ENCODE data around the gene AGPAT1. TPM values are rescaled to one million over a fixed set of nuclear protein-coding genes. Genes with fewer than 3 reads are reported as not detected.

Gene AGPAT1
- total RNA-seq, 4 donors from 2014 or later = 17.8 to 28.2 (median 25.6) TPM

- TF ChIP-seq, protein P1, sequence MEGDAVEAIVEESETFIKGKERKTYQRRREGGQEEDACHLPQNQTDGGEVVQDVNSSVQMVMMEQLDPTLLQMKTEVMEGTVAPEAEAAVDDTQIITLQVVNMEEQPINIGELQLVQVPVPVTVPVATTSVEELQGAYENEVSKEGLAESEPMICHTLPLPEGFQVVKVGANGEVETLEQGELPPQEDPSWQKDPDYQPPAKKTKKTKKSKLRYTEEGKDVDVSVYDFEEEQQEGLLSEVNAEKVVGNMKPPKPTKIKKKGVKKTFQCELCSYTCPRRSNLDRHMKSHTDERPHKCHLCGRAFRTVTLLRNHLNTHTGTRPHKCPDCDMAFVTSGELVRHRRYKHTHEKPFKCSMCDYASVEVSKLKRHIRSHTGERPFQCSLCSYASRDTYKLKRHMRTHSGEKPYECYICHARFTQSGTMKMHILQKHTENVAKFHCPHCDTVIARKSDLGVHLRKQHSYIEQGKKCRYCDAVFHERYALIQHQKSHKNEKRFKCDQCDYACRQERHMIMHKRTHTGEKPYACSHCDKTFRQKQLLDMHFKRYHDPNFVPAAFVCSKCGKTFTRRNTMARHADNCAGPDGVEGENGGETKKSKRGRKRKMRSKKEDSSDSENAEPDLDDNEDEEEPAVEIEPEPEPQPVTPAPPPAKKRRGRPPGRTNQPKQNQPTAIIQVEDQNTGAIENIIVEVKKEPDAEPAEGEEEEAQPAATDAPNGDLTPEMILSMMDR (IDR thresholded peaks at IDR 0.05; ENCODE audit: low read depth) = no peak
Measured at GRCh38 chr6:32127717-32128592, 47.9 kb downstream of the AGPAT1 start, which contains the start of gene ATF6B. TSS of gene ATF6B (minus strand) at chr6:32128246. CDS start at chr6:32128207, 39 bp downstream.

DNA sequence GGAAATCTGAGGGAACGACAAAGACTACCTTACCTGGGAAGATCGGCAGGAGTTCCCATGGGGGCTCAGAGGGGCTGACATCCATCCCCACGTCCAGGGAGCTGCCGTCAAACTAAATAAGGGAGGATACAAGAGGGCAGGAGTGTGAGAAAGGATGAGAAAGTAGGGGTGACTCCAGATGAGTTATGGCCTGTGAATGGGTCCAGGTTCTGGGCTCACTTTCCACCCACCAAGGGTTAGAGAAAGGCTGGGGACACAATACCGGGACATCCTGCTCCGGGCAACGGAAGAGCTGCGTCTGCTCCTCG, 48.5 kb downstream of the AGPAT1 start:
- TF ChIP-seq, protein P1 (IDR thresholded peaks at IDR 0.05; ENCODE audit: low read depth) = no peak

- TF ChIP-seq, protein P1 (IDR thresholded peaks at IDR 0.05; ENCODE audit: low read depth) = no peak
Measured at GRCh38 chr6:32126880-32127279, 49.0 kb downstream of the AGPAT1 start.

DNA sequence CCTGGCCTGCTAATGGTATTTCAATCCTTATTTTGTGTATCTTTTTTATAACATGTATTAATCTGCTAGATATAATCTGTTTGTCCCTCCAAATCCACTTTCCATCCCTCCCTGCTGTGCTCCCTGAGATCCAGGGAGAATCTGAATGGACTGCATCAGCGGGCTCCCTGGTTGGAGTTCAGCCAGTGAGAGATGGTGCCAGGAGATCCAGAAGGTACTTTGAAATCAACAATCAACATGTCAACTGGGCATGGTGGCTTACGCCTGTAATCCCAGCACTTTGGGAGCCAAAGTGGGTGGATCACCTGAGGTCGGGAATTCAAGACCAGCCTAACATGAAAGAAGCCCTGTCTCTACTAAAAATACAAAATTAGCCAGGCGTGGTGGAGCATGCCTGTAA, 52.2 kb downstream of the AGPAT1 start:
- TF ChIP-seq, protein P1 (IDR thresholded peaks at IDR 0.05; ENCODE audit: low read depth) = no peak

DNA sequence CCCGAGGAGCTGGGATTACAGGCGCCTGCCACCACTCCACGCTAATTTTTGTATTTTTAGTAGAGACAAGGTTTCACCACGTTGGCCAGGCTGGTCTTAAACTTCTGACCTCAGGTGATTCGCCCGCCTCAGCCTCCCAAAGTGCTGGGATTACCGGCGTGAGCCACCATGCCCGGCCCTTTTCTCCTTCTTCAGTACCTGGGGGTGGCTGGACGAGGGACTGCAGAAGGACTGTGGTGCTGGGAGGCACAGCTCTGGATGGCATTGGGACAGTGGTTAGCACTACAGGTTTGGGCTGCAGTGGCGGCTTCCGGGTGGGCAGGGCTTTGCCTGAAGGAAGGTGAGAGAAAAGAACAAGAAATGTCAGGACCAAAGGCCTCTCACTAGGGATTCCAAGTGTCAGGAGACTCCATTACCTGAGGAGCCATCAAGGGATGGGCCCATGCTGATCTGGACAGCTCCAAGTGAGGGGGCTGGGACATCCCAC, 55.3 kb downstream of the AGPAT1 start:
- TF ChIP-seq, protein P1 (IDR thresholded peaks at IDR 0.05; ENCODE audit: low read depth) = no peak

- TF ChIP-seq, protein P1 (IDR thresholded peaks at IDR 0.05; ENCODE audit: low read depth) = no peak
Measured at GRCh38 chr6:32118782-32119628, 56.9 kb downstream of the AGPAT1 start.

Small RNA genes lying within 50 kb of the gene (small RNA-seq; reads per million reads assigned to genes)
- gene AL662884.1 (not detected), gene MIR6833 (not detected)

Other genes starting within 250 kb of the AGPAT1 start
- gene C2, start 248.4 kb downstream of the AGPAT1 start, total RNA-seq = 10 to 100 TPM; 16.4 to 96.4 (median 34.6) TPM
- 10 to 100 TPM; 25.1 to 35.4 (median 33.8) TPM for gene CFB, start 230.0 kb downstream of the AGPAT1 start, total RNA-seq
- 10 to 100 TPM; 58.8 to 96.6 (median 68.5) TPM for gene NELFE, start 217.1 kb downstream of the AGPAT1 start, total RNA-seq
- 10 to 100 TPM; 16.1 to 44.6 (median 32.2) TPM for gene SKIC2, start 216.9 kb downstream of the AGPAT1 start, total RNA-seq
- gene DXO, start 203.9 kb downstream of the AGPAT1 start, total RNA-seq = 10 to 100 TPM; 11.1 to 17.5 (median 12.4) TPM
- 10 to 100 TPM in 3 of 4 donors, 1 to 10 TPM in 1; 5.1 to 17.2 (median 13.5) TPM for gene C4A, start 194.0 kb downstream of the AGPAT1 start, total RNA-seq
- gene C4B, start 161.3 kb downstream of the AGPAT1 start, total RNA-seq = 10 to 100 TPM in 1 of 4 donors, 1 to 10 TPM in 3; 5.1 to 17.3 (median 8.9) TPM
- under 1 TPM in 1 of 4 donors, not detected in 3; 0.57 TPM for gene CYP21A2, start 137.7 kb downstream of the AGPAT1 start, total RNA-seq
- 100 to 1,000 TPM in 3 of 4 donors, 10 to 100 TPM in 1; 93.9 to 261 (median 142) TPM for gene TNXB, start 66.7 kb downstream of the AGPAT1 start, total RNA-seq
- 10 to 100 TPM; 27.6 to 64.0 (median 30.9) TPM for gene ATF6B, start 47.8 kb downstream of the AGPAT1 start, total RNA-seq
- 1 to 10 TPM in 3 of 4 donors, under 1 TPM in 1; 0.98 to 3.2 (median 2.1) TPM for gene FKBPL, start 45.8 kb downstream of the AGPAT1 start, total RNA-seq
- gene PRRT1, start 24.1 kb downstream of the AGPAT1 start, total RNA-seq = 1 to 10 TPM in 1 of 4 donors, under 1 TPM in 2, not detected in 1; 0.34 to 1.3 (median 0.57) TPM
- 10 to 100 TPM; 16.5 to 44.8 (median 22.1) TPM for gene PPT2, start 21.9 kb downstream of the AGPAT1 start, total RNA-seq
- gene EGFL8, start 11.5 kb downstream of the AGPAT1 start, total RNA-seq = 10 to 100 TPM in 1 of 4 donors, 1 to 10 TPM in 3; 2.3 to 13.0 (median 5.6) TPM
- 10 to 100 TPM; 46.5 to 68.0 (median 52.8) TPM for gene RNF5, start 2.3 kb upstream of the AGPAT1 start, total RNA-seq
- gene AGER, start 8.2 kb upstream of the AGPAT1 start, total RNA-seq = 1 to 10 TPM; 2.4 to 5.5 (median 2.8) TPM
- gene PBX2, start 14.1 kb upstream of the AGPAT1 start, total RNA-seq = 10 to 100 TPM; 26.9 to 40.9 (median 33.7) TPM
- 10 to 100 TPM in 3 of 4 donors, 1 to 10 TPM in 1; 10.0 to 46.2 (median 12.0) TPM for gene GPSM3, start 16.6 kb upstream of the AGPAT1 start, total RNA-seq
- 100 to 1,000 TPM in 1 of 4 donors, 10 to 100 TPM in 3; 16.7 to 212 (median 47.0) TPM for gene NOTCH4, start 48.0 kb upstream of the AGPAT1 start, total RNA-seq
- not detected for gene TSBP1, start 195.8 kb upstream of the AGPAT1 start, total RNA-seq
- not detected for gene BTNL2, start 231.1 kb upstream of the AGPAT1 start, total RNA-seq

Data from subcutaneous adipose tissue (tissue), 4 donors.